GM23248 (cell line): ENCODE measurements around the gene LMX1A.

Source experiments
- EZH2 ChIP-seq: fragments of 200-600 bp; sonication (generic); IDR thresholded peaks from 2 replicates; pipeline ENCODE4 v1.6.1; 2018; ENCODE audit warnings: antibody characterized with exemption, mild to moderate bottlenecking; ENCODE audit not compliant: insufficient read depth, poor library complexity, severe bottlenecking
- EZH2phosphoT487 ChIP-seq: fragments of 200-600 bp; sonication (generic); IDR thresholded peaks from 2 replicates; pipeline ENCODE4 v1.6.1; 2018; ENCODE audit warnings: antibody characterized with exemption, moderate library complexity, mild to moderate bottlenecking, low read depth; ENCODE audit not compliant: insufficient read depth

- TF ChIP-seq EZH2 (peak; percentile 8), EZH2phosphoT487 (no peak)
Observed at GRCh38 chr1:165355139-165355976, 1.2 kb downstream of the LMX1A start.
